ENCODE results near the gene SLC15A3.

The SLC15A3 gene

DNA sequence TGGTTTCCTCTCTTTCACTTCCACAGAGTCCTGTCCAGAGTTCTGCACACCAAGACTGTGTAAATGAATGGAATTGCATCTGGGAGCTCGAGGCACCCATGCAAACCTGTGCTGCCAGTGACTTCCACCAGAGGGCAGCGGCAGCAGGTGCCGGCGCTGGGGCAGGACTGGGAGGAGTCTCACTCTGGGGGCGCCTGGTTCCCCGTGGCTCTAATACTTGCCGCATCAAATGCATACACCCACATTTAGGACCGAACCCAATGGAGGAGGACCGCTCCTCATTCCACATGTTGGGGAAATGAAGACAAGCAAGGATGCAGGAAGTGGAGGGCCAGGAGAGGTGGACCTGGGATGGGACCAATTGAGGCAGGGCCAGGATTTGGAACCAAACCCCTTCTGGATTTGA is 18.4 kb upstream of the SLC15A3 start:
- in situ Hi-C loops (cut with HindIII; ENCODE audit: low pct_ligation_motif_present, low sequenced_read_pairs), result no loop called here
- H3K4me3 ChIP-seq (ENCODE audit: low read depth, low read length), result no peak overlapping the region
- no peaks in the 10 kb centered on the region for H3K27me3 ChIP-seq (replicated peaks)
- peak; percentile 29 for DNase-seq
- no peaks in the 10 kb centered on the region for H3K36me3 ChIP-seq (replicated peaks)
- TF ChIP-seq, protein P1, sequence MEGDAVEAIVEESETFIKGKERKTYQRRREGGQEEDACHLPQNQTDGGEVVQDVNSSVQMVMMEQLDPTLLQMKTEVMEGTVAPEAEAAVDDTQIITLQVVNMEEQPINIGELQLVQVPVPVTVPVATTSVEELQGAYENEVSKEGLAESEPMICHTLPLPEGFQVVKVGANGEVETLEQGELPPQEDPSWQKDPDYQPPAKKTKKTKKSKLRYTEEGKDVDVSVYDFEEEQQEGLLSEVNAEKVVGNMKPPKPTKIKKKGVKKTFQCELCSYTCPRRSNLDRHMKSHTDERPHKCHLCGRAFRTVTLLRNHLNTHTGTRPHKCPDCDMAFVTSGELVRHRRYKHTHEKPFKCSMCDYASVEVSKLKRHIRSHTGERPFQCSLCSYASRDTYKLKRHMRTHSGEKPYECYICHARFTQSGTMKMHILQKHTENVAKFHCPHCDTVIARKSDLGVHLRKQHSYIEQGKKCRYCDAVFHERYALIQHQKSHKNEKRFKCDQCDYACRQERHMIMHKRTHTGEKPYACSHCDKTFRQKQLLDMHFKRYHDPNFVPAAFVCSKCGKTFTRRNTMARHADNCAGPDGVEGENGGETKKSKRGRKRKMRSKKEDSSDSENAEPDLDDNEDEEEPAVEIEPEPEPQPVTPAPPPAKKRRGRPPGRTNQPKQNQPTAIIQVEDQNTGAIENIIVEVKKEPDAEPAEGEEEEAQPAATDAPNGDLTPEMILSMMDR (IDR thresholded peaks at IDR 0.05; ENCODE audit: low read depth, low read length, missing control alignments), result peak; percentile 96
- H3K27ac ChIP-seq, result no peak overlapping the region

DNA sequence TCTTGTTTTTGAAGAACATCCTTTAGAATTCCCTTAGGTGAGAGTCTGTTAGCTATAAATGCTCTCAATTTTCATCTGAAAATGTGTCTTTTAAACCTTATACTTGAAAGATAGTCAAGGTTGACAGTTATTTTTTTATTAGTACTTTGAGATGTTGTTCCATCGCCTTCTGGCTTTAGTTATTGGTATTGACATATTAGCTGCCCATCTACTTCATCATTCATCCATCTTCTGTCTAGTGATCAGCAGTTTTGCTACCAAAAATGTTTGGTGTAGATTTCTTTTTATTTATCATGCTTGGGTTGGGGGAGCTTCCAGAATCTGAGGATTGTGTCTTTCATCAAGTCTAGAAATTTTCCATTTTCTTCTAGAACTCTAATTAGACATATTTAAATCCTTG is 16.2 kb upstream of the SLC15A3 start:
- no peak overlapping the region for H3K27ac ChIP-seq
- no peaks in the 10 kb centered on the region for H3K36me3 ChIP-seq (replicated peaks)
- DNase-seq, result no peak
- TF ChIP-seq, protein P1 (IDR thresholded peaks at IDR 0.05; ENCODE audit: low read depth, low read length, missing control alignments), result no peak
- H3K4me3 ChIP-seq (ENCODE audit: low read depth, low read length), result no peak overlapping the region
- in situ Hi-C loops (cut with HindIII; ENCODE audit: low pct_ligation_motif_present, low sequenced_read_pairs), result no loop called here
- H3K27me3 ChIP-seq (replicated peaks), result no peaks in the 10 kb centered on the region

GRCh38 chr11:60966890-60967289 is 14.9 kb upstream of the SLC15A3 start:
- in situ Hi-C loops (cut with HindIII; ENCODE audit: low pct_ligation_motif_present, low sequenced_read_pairs), result no loop called here
- H3K27ac ChIP-seq, result no peak overlapping the region
- TF ChIP-seq, protein P1 (IDR thresholded peaks at IDR 0.05; ENCODE audit: low read depth, low read length, missing control alignments), result no peak
- no peak overlapping the region for H3K4me3 ChIP-seq (ENCODE audit: low read depth, low read length)
- H3K36me3 ChIP-seq (replicated peaks), result no peaks in the 10 kb centered on the region
- no peaks in the 10 kb centered on the region for H3K27me3 ChIP-seq (replicated peaks)
- DNase-seq, result no peak

- Histone ChIP-seq H3K4me3 (ENCODE audit: low read depth, low read length) (no peak overlapping the region), H3K27me3 (replicated peaks) (peaks cover 6% of the 10 kb centered on the region), H3K36me3 (replicated peaks) (no peaks in the 10 kb centered on the region), H3K27ac (no peak overlapping the region)
- TF ChIP-seq, protein P1 (IDR thresholded peaks at IDR 0.05; ENCODE audit: low read depth, low read length, missing control alignments), result no peak
- DNase-seq, result no peak
- in situ Hi-C loops (cut with HindIII; ENCODE audit: low pct_ligation_motif_present, low sequenced_read_pairs), result no loop called here
These were observed 12.8 kb upstream of the SLC15A3 start for GRCh38 chr11:60964801-60965200.

DNA sequence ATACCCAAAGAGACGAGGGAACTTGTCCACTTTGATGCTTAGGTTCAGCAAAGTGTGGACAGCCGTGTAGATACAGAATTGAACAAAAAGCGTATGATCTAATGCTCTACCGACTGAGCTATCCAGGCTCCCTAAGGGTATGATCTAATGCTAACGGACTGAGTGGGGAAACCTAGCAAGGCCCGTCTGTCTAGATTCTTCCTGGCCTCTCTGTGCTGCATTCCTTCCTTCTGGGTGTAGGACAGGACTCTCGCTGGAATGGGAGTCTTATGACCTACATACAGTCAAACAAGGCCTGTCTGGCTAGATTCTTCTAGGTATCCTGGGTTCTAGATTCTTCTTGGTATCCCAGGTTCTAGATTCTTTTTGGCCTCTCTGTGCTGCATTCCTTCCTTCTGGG is 8.4 kb upstream of the SLC15A3 start:
- TF ChIP-seq, protein P1 (IDR thresholded peaks at IDR 0.05; ENCODE audit: low read depth, low read length, missing control alignments), result no peak
- DNase-seq, result no peak
- Histone ChIP-seq H3K27ac (no peak overlapping the region), H3K36me3 (replicated peaks) (no peaks in the 10 kb centered on the region), H3K4me3 (ENCODE audit: low read depth, low read length) (no peak overlapping the region), H3K27me3 (replicated peaks) (peaks cover 6% of the 10 kb centered on the region)
- in situ Hi-C loops (cut with HindIII; ENCODE audit: low pct_ligation_motif_present, low sequenced_read_pairs), result no loop called here

GRCh38 chr11:60959431-60959830 is 7.5 kb upstream of the SLC15A3 start:
- TF ChIP-seq, protein P1 (IDR thresholded peaks at IDR 0.05; ENCODE audit: low read depth, low read length, missing control alignments), result no peak
- Histone ChIP-seq H3K4me3 (ENCODE audit: low read depth, low read length) (no peak overlapping the region), H3K27me3 (replicated peaks) (peaks cover 6% of the 10 kb centered on the region), H3K36me3 (replicated peaks) (no peaks in the 10 kb centered on the region), H3K27ac (no peak overlapping the region)
- no peak for DNase-seq
- in situ Hi-C loops (cut with HindIII; ENCODE audit: low pct_ligation_motif_present, low sequenced_read_pairs), result no loop called here

Data from brain microvascular endothelial cell (primary cell).